ENCODE results near the gene OBSCN.
"Not testable (repeated sequence)": the region's sequence is repeated elsewhere in the genome, so short reads cannot be mapped to it uniquely, and the experiment has no call there.

OBSCN gene

DNA sequence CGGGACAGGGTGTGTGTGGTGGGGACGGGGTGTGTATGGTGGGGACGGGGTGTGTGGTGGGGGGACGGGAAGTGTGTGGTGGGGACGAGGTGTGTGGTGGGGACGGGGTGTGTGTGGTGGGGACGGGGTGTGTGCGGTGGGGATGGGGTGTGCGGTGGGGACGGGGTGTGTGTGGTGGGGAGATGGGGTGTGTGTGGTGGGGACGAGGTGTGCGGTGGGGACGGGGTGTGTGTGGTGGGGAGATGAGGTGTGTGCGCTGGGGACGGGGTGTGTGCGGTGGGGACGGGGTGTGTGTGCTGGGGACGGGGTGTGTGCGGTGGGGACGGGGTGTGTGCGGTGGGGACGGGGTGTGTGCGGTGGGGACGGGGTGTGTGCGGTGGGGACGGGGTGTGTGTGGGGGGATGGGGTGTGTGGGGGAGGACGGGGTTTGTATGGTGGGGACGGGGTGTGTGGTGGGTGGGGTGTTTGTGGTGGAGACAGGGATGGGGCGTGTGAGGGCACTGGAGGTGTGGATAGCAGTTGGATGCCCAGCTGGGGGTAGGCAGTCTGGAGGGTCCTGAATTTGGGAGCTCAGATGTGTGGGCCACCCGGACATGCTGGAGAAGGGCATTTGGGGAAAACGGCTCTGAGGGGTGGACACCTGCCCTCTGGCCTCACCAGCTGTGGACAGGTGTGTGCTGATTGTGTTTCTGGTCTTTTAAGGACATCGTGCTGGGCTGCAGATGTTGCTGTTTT lies 25.4 kb upstream of the OBSCN start:
- Histone ChIP-seq H3K36me3 (ENCODE audit: control insufficient read depth, insufficient read depth, low read length) (no peaks in the 10 kb centered on the region), H3K4me3 (ENCODE audit: low read length) (no peak overlapping the region), H3K9ac (ENCODE audit: low read length) (no peak overlapping the region), H3K4me1 (ENCODE audit: control insufficient read depth, insufficient read depth, low read length) (no peaks in the 10 kb centered on the region), H3K9me3 (ENCODE audit: control insufficient read depth, low read length) (no peaks in the 10 kb centered on the region), H3K27me3 (ENCODE audit: control insufficient read depth, insufficient read depth, low read length) (no peaks in the 10 kb centered on the region)

DNA sequence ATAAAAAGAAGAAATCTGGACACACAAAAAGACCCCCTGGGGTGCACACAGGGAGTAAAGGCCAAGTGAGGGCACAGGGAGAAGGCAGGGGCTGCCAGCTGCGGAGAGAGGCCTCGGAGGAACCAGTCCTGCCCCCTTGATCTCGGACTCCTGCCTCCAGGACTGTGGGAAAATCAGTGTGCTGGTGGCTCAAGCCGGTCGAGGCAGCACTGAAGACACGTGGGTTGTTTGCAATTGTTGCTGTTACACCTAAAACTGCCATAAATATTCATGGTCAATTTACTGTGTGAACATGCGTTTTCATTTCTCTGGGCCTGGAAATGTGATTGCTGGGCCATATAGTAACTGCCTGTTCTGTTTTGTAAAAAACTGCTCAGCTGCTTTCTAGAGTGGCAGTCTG lies 23.7 kb upstream of the OBSCN start:
- no peak overlapping the region for H3K9ac ChIP-seq (ENCODE audit: low read length)
- no peak overlapping the region for H3K4me3 ChIP-seq (ENCODE audit: low read length)

DNA sequence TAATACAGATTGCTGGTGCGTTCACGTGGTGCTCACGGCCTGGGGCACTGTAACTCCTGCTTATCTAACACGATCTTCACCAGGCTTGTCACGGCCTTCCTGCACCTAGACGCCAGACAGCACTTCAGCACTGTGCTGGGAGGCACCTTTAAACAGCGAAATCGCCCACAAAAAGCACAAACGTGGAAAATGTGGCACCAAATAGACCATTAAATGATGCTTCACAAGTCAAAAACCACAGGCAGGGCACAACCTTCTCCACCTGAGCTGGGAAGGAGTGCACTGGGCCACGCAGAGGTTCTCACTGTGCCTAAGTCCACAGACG lies 22.2 kb upstream of the OBSCN start:
- no peak overlapping the region for H3K4me3 ChIP-seq (ENCODE audit: low read length)
- no peak overlapping the region for H3K9ac ChIP-seq (ENCODE audit: low read length)

More for the DNA sequence above, 23.7 kb upstream of the OBSCN start:
- Histone ChIP-seq H3K9me3 (ENCODE audit: control insufficient read depth, low read length) (no peaks in the 10 kb centered on the region), H3K27me3 (ENCODE audit: control insufficient read depth, insufficient read depth, low read length) (no peaks in the 10 kb centered on the region), H3K4me1 (ENCODE audit: control insufficient read depth, insufficient read depth, low read length) (no peaks in the 10 kb centered on the region), H3K36me3 (ENCODE audit: control insufficient read depth, insufficient read depth, low read length) (no peaks in the 10 kb centered on the region)

DNA sequence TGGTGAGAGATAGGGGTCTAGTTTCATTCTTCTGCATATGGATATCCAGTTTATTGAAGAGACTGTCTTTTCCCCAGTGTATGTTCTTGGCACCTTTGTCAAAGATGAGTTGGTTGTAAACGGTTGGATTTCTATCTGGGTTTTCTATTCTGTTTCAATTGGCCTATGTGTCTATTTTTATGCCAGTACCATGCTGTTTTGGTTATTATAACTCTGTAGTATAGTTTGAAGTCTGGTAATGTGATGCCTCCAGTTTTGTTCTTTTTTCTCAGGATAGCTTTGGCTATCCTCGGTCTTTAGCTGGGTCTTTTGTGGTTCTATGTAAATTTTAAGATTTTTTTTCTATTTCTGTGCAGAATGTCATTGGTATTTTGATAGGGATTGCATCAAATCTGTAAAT lies 19.6 kb upstream of the OBSCN start:
- not testable (repeated sequence) for H3K36me3 ChIP-seq (ENCODE audit: control insufficient read depth, insufficient read depth, low read length); H3K4me1 ChIP-seq (ENCODE audit: control insufficient read depth, insufficient read depth, low read length); H3K27me3 ChIP-seq (ENCODE audit: control insufficient read depth, insufficient read depth, low read length); H3K4me3 ChIP-seq (ENCODE audit: low read length); H3K9ac ChIP-seq (ENCODE audit: low read length); H3K9me3 ChIP-seq (ENCODE audit: control insufficient read depth, low read length)

More for the DNA sequence above, 22.2 kb upstream of the OBSCN start:
- no peaks in the 10 kb centered on the region for H3K27me3 ChIP-seq (ENCODE audit: control insufficient read depth, insufficient read depth, low read length)
- no peaks in the 10 kb centered on the region for H3K36me3 ChIP-seq (ENCODE audit: control insufficient read depth, insufficient read depth, low read length)
- H3K4me1 ChIP-seq (ENCODE audit: control insufficient read depth, insufficient read depth, low read length), result no peaks in the 10 kb centered on the region
- H3K9me3 ChIP-seq (ENCODE audit: control insufficient read depth, low read length), result no peaks in the 10 kb centered on the region

DNA sequence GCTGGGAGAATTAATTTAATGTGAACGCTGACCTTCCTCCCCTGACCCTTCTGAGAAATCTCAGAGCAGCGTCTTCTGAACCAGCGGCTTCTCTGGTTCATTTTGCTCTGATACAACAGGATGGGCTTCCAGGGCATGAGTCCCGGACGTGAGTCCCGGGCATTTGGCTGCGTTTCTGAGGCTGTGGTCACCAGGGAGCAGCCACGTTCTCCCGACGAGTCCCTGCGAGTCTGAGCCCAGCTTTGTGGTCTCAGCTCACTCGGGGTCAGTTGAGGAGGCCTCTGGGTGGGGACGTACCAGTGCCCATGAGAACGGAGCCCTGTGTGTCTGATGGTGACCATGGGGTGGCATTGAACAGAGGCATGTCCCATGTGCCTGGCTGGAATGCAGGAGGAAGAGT lies 17.7 kb upstream of the OBSCN start:
- Histone ChIP-seq H3K4me1 (ENCODE audit: control insufficient read depth, insufficient read depth, low read length) (no peaks in the 10 kb centered on the region), H3K4me3 (ENCODE audit: low read length) (no peak overlapping the region), H3K9me3 (ENCODE audit: control insufficient read depth, low read length) (no peaks in the 10 kb centered on the region), H3K27me3 (ENCODE audit: control insufficient read depth, insufficient read depth, low read length) (no peaks in the 10 kb centered on the region), H3K36me3 (ENCODE audit: control insufficient read depth, insufficient read depth, low read length) (no peaks in the 10 kb centered on the region), H3K9ac (ENCODE audit: low read length) (no peak overlapping the region)

DNA sequence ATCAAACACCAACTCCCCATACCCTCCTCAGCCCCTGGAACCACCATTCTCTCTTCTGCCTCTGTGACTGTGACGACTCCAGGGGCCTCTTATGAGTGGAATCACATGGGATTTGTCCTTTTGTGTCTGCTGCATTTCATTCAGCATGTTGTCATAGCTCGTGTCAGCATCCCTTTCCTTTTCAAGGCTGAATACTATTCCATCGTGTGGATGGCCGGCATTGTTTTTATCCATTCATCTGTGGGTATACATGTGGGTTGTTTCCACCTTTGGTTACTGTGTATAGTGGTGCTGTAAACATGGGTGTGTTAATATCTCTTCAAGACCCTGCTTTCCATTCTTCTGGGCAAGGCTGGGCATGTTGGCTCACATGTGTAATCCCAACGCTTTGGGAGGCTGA lies 17.1 kb upstream of the OBSCN start:
- Histone ChIP-seq H3K4me3 (ENCODE audit: low read length) (no peak overlapping the region), H3K9me3 (ENCODE audit: control insufficient read depth, low read length) (no peaks in the 10 kb centered on the region), H3K27me3 (ENCODE audit: control insufficient read depth, insufficient read depth, low read length) (no peaks in the 10 kb centered on the region), H3K4me1 (ENCODE audit: control insufficient read depth, insufficient read depth, low read length) (no peaks in the 10 kb centered on the region), H3K9ac (ENCODE audit: low read length) (no peak overlapping the region), H3K36me3 (ENCODE audit: control insufficient read depth, insufficient read depth, low read length) (no peaks in the 10 kb centered on the region)

DNA sequence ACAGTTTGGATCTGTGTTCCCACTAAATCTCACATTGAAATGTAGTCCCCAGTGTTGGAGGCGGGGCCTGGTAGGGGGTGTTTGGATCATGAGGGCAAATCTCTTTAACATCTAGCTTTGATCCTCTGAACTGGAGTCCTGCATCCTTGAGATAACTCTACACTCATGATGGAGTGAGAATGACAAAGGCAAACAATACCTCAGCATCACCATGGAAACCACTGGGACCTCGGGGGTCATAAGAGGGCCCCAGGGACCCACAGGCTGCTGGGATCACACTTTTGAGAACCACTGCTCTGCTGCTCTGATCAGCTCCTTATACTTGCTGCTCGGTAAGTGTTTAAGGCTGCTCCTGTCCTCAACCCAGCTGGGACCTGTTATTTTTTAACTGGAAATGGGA lies 13.4 kb upstream of the OBSCN start:
- Histone ChIP-seq H3K9me3 (ENCODE audit: control insufficient read depth, low read length) (no peaks in the 10 kb centered on the region), H3K4me3 (ENCODE audit: low read length) (no peak overlapping the region), H3K36me3 (ENCODE audit: control insufficient read depth, insufficient read depth, low read length) (no peaks in the 10 kb centered on the region), H3K27me3 (ENCODE audit: control insufficient read depth, insufficient read depth, low read length) (no peaks in the 10 kb centered on the region), H3K9ac (ENCODE audit: low read length) (no peak overlapping the region), H3K4me1 (ENCODE audit: control insufficient read depth, insufficient read depth, low read length) (no peaks in the 10 kb centered on the region)

DNA sequence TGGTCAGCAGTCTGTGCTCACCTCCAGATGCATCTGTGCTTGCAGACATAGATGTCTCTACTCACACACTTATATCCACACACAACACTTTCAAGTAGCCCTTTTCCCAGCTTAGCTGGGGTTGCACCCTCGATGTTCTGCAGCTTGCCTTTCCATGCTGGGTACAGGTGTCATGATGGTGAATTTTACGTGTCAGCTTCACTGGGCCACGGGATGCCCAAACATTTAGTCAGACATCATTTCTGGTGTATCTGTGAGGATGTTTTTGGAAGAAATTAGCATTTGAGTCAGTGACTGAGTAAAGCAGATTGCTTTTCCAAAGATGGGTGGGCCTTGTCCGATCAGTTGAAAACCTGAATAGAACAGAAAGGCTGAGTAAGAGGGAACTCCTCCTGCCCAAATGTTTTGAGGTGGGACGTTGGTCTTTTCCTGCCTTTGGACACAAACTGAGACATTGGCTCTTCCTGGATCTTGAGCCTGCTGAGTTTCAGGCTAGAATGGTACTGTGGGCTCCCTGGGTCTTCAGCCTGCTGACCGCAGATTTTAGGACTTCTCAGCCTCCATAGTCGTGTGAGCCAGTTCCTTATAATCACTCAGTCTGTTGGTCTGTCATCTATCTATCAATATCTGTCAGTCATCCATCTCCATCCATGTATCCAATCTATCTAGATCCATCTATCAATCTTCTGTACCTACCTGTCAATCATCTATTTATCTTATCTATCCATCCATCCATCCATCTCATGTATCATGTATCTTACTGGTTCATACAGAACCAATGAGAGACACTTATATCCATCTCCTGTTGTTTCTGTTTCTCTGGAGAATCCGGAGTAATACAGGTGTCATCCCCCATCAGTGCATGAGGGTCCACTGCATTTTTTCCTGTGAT lies 12.7 kb upstream of the OBSCN start:
- H3K27me3 ChIP-seq (ENCODE audit: control insufficient read depth, insufficient read depth, low read length), result no peaks in the 10 kb centered on the region
- H3K9ac ChIP-seq (ENCODE audit: low read length), result no peak overlapping the region
- no peaks in the 10 kb centered on the region for H3K4me1 ChIP-seq (ENCODE audit: control insufficient read depth, insufficient read depth, low read length)
- no peak overlapping the region for H3K4me3 ChIP-seq (ENCODE audit: low read length)
- H3K9me3 ChIP-seq (ENCODE audit: control insufficient read depth, low read length), result no peaks in the 10 kb centered on the region
- no peaks in the 10 kb centered on the region for H3K36me3 ChIP-seq (ENCODE audit: control insufficient read depth, insufficient read depth, low read length)

DNA sequence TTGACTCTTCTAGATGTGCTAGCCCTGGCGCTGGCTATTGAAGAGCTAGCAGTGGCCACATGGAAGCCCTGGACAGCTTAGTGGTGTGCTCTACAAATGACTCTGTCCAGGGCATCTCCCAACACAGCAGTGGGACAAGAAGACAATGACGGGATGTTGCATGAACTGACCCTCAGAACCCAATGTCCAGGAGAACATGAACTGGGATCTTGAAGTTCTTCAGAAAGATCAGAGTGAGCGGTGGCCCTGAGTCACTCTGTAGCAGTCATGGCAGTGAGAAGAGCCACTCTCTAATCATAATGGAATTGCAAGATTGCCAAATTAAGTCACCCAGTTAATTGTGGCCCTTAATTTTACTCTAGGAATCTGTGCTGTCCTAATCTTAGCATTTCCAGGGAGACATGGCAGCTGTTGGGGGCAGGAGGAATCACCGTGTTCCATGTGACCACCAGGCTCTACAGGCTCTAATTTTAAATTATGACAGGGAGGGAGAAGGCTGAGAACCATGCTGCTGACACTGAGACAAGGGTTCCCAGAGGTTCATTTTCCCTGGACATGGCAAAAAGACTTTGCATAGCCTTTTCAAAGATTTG lies 10.2 kb upstream of the OBSCN start:
- no peaks in the 10 kb centered on the region for H3K27me3 ChIP-seq (ENCODE audit: control insufficient read depth, insufficient read depth, low read length)
- no peak overlapping the region for H3K9ac ChIP-seq (ENCODE audit: low read length)
- no peaks in the 10 kb centered on the region for H3K36me3 ChIP-seq (ENCODE audit: control insufficient read depth, insufficient read depth, low read length)
- H3K4me3 ChIP-seq (ENCODE audit: low read length), result no peak overlapping the region
- no peaks in the 10 kb centered on the region for H3K4me1 ChIP-seq (ENCODE audit: control insufficient read depth, insufficient read depth, low read length)
- H3K9me3 ChIP-seq (ENCODE audit: control insufficient read depth, low read length), result no peaks in the 10 kb centered on the region

DNA sequence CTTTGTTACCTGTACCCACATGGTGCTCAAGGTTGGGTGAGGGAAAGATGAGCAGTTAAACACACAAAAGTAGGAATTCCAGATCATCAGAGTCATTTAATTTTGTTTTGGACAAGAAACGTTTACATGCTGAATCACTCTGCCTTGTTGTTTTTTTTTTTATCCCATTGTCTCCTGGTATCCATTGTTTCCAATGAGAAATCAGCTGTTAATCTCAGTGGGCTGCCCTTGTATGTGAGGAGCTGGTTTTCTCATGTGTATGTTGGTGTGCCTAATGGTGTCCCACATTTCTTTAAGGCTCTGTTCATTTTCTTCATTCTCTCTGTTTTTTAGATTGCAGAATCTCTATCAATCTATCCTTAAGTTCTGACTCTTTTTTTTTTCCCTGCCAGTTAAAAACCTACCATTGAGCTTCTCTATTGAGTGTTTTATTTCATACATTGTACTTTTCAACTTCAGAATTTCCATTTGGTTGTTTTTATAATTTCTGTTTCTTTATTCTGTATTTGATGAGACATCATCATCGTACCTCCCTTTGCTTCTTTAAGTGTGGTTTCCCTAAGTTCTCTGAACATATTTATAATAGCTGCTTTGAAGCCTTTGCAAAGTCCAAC lies 8.8 kb upstream of the OBSCN start:
- Histone ChIP-seq H3K36me3 (ENCODE audit: control insufficient read depth, insufficient read depth, low read length) (no peaks in the 10 kb centered on the region), H3K4me1 (ENCODE audit: control insufficient read depth, insufficient read depth, low read length) (no peaks in the 10 kb centered on the region), H3K27me3 (ENCODE audit: control insufficient read depth, insufficient read depth, low read length) (no peaks in the 10 kb centered on the region), H3K9me3 (ENCODE audit: control insufficient read depth, low read length) (no peaks in the 10 kb centered on the region), H3K9ac (ENCODE audit: low read length) (no peak overlapping the region), H3K4me3 (ENCODE audit: low read length) (no peak overlapping the region)

DNA sequence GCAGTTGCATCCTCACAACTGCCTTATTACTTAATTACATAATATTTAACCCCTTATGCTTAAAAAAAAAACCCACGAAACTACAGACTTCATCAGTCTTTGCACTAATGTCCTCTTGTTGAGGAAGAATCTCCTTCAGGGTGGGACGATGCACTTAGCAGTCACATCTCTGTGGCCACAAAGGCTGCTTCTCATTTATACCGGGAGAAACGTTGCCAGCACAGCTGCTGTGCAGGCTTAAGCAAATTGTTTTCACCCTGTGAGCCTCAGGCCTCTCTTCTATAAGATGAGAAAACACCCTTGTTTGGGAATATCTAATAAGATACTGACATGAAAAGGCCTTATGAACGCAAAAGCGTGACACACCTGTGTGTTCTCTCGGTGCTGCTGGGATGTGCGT lies 2.9 kb upstream of the OBSCN start:
- Histone ChIP-seq H3K9ac (ENCODE audit: low read length) (no peak overlapping the region), H3K36me3 (ENCODE audit: control insufficient read depth, insufficient read depth, low read length) (no peaks in the 10 kb centered on the region), H3K4me1 (ENCODE audit: control insufficient read depth, insufficient read depth, low read length) (no peaks in the 10 kb centered on the region), H3K27me3 (ENCODE audit: control insufficient read depth, insufficient read depth, low read length) (peaks cover 22% of the 10 kb centered on the region), H3K4me3 (ENCODE audit: low read length) (no peak overlapping the region), H3K9me3 (ENCODE audit: control insufficient read depth, low read length) (no peaks in the 10 kb centered on the region)
